ENCODE measurements around the gene SPSB2. TPM values are rescaled to one million over a fixed set of nuclear protein-coding genes. Genes with fewer than 3 reads are reported as not detected.
A peak's percentile ranks its signal among the peaks of the same experiment; 100 is the strongest.

Gene SPSB2
- total RNA-seq, 2 donors from 2014 or later, result 9.2 to 19.1 TPM

GRCh38 chr12:6853626-6854025 is 19.5 kb downstream of the SPSB2 start:
- DNase-seq (ENCODE audit: low spot score) (no peak), ATAC-seq (ENCODE audit: insufficient number of reproducible peaks, low FRiP score, low read depth) (no peak)
- Histone ChIP-seq H3K9me3 (no peaks in the 10 kb centered on the region), H3K4me3 (no peak overlapping the region), H3K27ac (peak overlapping the region; percentile 69 to 90), H3K36me3 (peaks cover 33% of the 10 kb centered on the region), H3K4me1 (ENCODE audit: control insufficient read depth in 1 of 2, low read depth in 2 of 2) (peaks cover 7 to 16% of the 10 kb centered on the region in 2 donors), H3K27me3 (replicated peaks; ENCODE audit: insufficient read depth) (no peaks in the 10 kb centered on the region)
- no peak for TF ChIP-seq CTCF (IDR thresholded peaks at IDR 0.05)

- H3K36me3 ChIP-seq, result peaks cover 25% of the 10 kb centered on the region
- peaks cover 7 to 16% of the 10 kb centered on the region in 2 donors for H3K4me1 ChIP-seq (ENCODE audit: control insufficient read depth in 1 of 2, low read depth in 2 of 2)
- peak overlapping the region; percentile 69 to 90 for H3K27ac ChIP-seq
- H3K4me3 ChIP-seq, result peak overlapping the region; percentile 92
- DNase-seq (ENCODE audit: low spot score), result peak; percentile 33
- TF ChIP-seq CTCF (IDR thresholded peaks at IDR 0.05), result no peak
- no peaks in the 10 kb centered on the region for H3K9me3 ChIP-seq
- ATAC-seq (ENCODE audit: insufficient number of reproducible peaks, low FRiP score, low read depth), result no peak
- H3K27me3 ChIP-seq (replicated peaks; ENCODE audit: insufficient read depth), result no peaks in the 10 kb centered on the region
Measured at GRCh38 chr12:6852651-6853354, 20.3 kb downstream of the SPSB2 start.

- Histone ChIP-seq H3K36me3 (peaks cover 18% of the 10 kb centered on the region), H3K9me3 (no peaks in the 10 kb centered on the region), H3K27ac (peak within 1 kb of the TSS; percentile 90 to 96), H3K27me3 (replicated peaks; ENCODE audit: insufficient read depth) (no peaks in the 10 kb centered on the region), H3K4me1 (ENCODE audit: control insufficient read depth in 1 of 2, low read depth in 2 of 2) (peaks cover 7 to 16% of the 10 kb centered on the region in 2 donors), H3K4me3 (peak within 1 kb of the TSS; percentile 92)
- peak; percentile 20 for TF ChIP-seq CTCF (IDR thresholded peaks at IDR 0.05)
- peak; percentile 97 for DNase-seq (ENCODE audit: low spot score)
- peak; percentile 84 for ATAC-seq (ENCODE audit: insufficient number of reproducible peaks, low FRiP score, low read depth)
Measured at GRCh38 chr12:6851921-6852650, 21.0 kb downstream of the SPSB2 start, which contains the start of gene USP5. USP5 (plus strand) TSS chr12:6852150; CDS start chr12:6852180, 30 bp downstream.

GRCh38 chr12:6851153-6851920 is 21.8 kb downstream of the SPSB2 start, which contains the start of gene CDCA3:
CDCA3 (minus strand) TSS chr12:6851286; CDS start chr12:6850952, 334 bp downstream.
- Histone ChIP-seq H3K27ac (peak within 1 kb of the TSS; percentile 90 to 96), H3K4me3 (peak within 1 kb of the TSS; percentile 92), H3K36me3 (peaks cover 10% of the 10 kb centered on the region), H3K4me1 (ENCODE audit: control insufficient read depth in 1 of 2, low read depth in 2 of 2) (peaks cover 7 to 16% of the 10 kb centered on the region in 2 donors), H3K9me3 (no peaks in the 10 kb centered on the region), H3K27me3 (replicated peaks; ENCODE audit: insufficient read depth) (no peaks in the 10 kb centered on the region)
- TF ChIP-seq CTCF (IDR thresholded peaks at IDR 0.05), result no peak
- peak; percentile 74 for ATAC-seq (ENCODE audit: insufficient number of reproducible peaks, low FRiP score, low read depth)
- DNase-seq (ENCODE audit: low spot score), result peak; percentile 96
